HepG2 (cell line): Measurements from ENCODE around the gene ARFGEF2. TPM values are rescaled to one million over a fixed set of nuclear protein-coding genes. Genes with fewer than 3 reads are reported as not detected.

Source experiments
- ATAC-seq: fragments of 200-7000 bp; cut with Tn5 transposase; 3 replicates; pipeline ENCODE4 v1.9.1; 2020; ENCODE audit warnings: mild to moderate bottlenecking, moderate library complexity
- BruUV-seq: library from RNA; stranded (reverse); fragments of 400-500 nt; replicated peaks from 2 replicates; lab custom pipeline; 2021; lab: Mats Ljungman, UMichigan
- CTCF ChIA-PET: fragments of 300-600 bp; formaldehyde crosslinking; extraction: SDS; loops from one replicate; lab custom pipeline; 2021; ENCODE audit warnings: low total read pairs, inconsistent platforms, low intra/inter-chr PET ratio; lab: Yijun Ruan, JAX
- POLR2A ChIA-PET: fragments of 350-600 bp; sonication (Branson Sonifier 250); formaldehyde crosslinking; loops from one replicate; lab custom pipeline; 2020; ENCODE audit warnings: antibody characterized with exemption, inconsistent platforms; lab: Yijun Ruan, JAX
- DNase-seq: peaks from one replicate; pipeline ENCODE4 v3.0.0-alpha.2; 2015; ENCODE audit warnings: low spot score
- FAIRE-seq: peaks from 3 replicates; lab custom pipeline; 2011; peaks lifted over from hg19 to GRCh38; lab: Jason Lieb, UNC
- H2AFZ ChIP-seq: one replicate; pipeline ENCODE4 v1.6.1; 2011; ENCODE audit warnings: low read length, inconsistent platforms
- H3K27ac ChIP-seq: fragments of 300-600 bp; 3 replicates; pipeline ENCODE4 v1.8.0; 2011; ENCODE audit warnings: mixed run types, mild to moderate bottlenecking, mixed read lengths, low read length, inconsistent platforms; ENCODE audit not compliant: insufficient read depth; ENCODE audit errors: extremely low read length
- H3K27me3 ChIP-seq, 2 experiments: fragments of 200-600 bp in 1 of 2; 2 replicates in 1 of 2; 3 replicates in 1 of 2; pipeline versions ENCODE4 v1.6.0 to v1.8.0; 2011; ENCODE audit warnings: low read length in 2 of 2, mild to moderate bottlenecking in 2 of 2, moderate library complexity in 2 of 2, inconsistent platforms in 1 of 2; ENCODE audit not compliant: insufficient read depth in 2 of 2, control insufficient read depth in 1 of 2
- H3K36me3 ChIP-seq, 2 experiments: fragments of 200-600 bp in 1 of 2; replicated peaks in 1 of 2; 2 replicates in 1 of 2; 3 replicates in 1 of 2; pipeline versions ENCODE4 v1.5.1 to v1.8.0; 2011; ENCODE audit warnings: low read length in 2 of 2, inconsistent platforms in 1 of 2; ENCODE audit not compliant: insufficient read depth in 2 of 2, control insufficient read depth in 1 of 2
- H3K4me1 ChIP-seq: 2 replicates; pipeline ENCODE4 v1.5.1; 2012; ENCODE audit warnings: low read length, inconsistent platforms; ENCODE audit not compliant: insufficient read depth
- H3K4me2 ChIP-seq: 2 replicates; pipeline ENCODE4 v1.6.0; 2011; ENCODE audit warnings: low read depth, low read length, inconsistent platforms
- H3K4me3 ChIP-seq, 3 experiments: fragments of 200-600 bp in 1 of 3; sonication (generic), shearing (Covaris generic) in 1 of 3; replicated peaks in 1 of 3; 2 replicates each; pipeline ENCODE4 v1.5.1; 2011 to 2016; ENCODE audit warnings: low read length in 3 of 3, inconsistent platforms in 2 of 3, low read depth in 2 of 3, mild to moderate bottlenecking in 2 of 3, control low read depth in 1 of 3, mixed read lengths in 1 of 3; ENCODE audit not compliant: insufficient read depth in 1 of 3
- H3K79me2 ChIP-seq: one replicate; pipeline ENCODE4 v1.6.1; 2011; ENCODE audit warnings: low read length, inconsistent platforms; ENCODE audit not compliant: insufficient read depth
- H3K9ac ChIP-seq: 2 replicates; pipeline ENCODE4 v1.6.0; 2011; ENCODE audit warnings: mild to moderate bottlenecking, low read depth, low read length, inconsistent platforms; ENCODE audit not compliant: insufficient read depth
- H3K9me3 ChIP-seq: 2 replicates; pipeline ENCODE4 v1.5.1; 2012; ENCODE audit warnings: mild to moderate bottlenecking, low read length
- H4K20me1 ChIP-seq: 2 replicates; pipeline ENCODE4 v1.6.0; 2011; ENCODE audit warnings: inconsistent platforms, mild to moderate bottlenecking, low read length, moderate library complexity; ENCODE audit not compliant: insufficient read depth
- TARDBP ChIP-seq: sonication (generic); formaldehyde crosslinking; IDR thresholded peaks from 2 replicates; pipeline ENCODE4 v1.8.0; 2022; ENCODE audit warnings: mild to moderate bottlenecking, missing genetic modification reagents
- ZNF121 ChIP-seq: sonication (generic); formaldehyde crosslinking; IDR thresholded peaks from 2 replicates; pipeline ENCODE4 v1.5.0; 2020; ENCODE audit warnings: mild to moderate bottlenecking, missing genetic modification reagents
- ZNF501 ChIP-seq: sonication (generic); formaldehyde crosslinking; IDR thresholded peaks from 2 replicates; pipeline ENCODE4 v1.5.1; 2020; ENCODE audit warnings: mild to moderate bottlenecking, moderate library complexity, missing genetic modification reagents
- WGBS: methylation state at CpG from one replicate; pipeline ENCODE4 v1.1.6; 2017; ENCODE audit warnings: low lambda C conversion rate; 5-methylcytosine and 5-hydroxymethylcytosine counted together
- in situ Hi-C: cut with HindIII; loops from 2 replicates; pipeline ENCODE4 v1.10.0; 2017; ENCODE audit warnings: low pct_unique_long_range_greater_than_20kb; ENCODE audit not compliant: extremely low pct_ligation_motif_present
- intact Hi-C: fragments of 100-400 bp; cut with micrococcal nuclease; formaldehyde crosslinking; loops from one replicate; pipeline ENCODE4 v1.10.0; 2022; ENCODE audit not compliant: unreplicated experiment
- polyA plus RNA-seq, 8 experiments: library from polyadenylated mRNA; depleted of rRNA in 3 of 8; stranded (reverse) in 7 of 8; unstranded in 1 of 8; fragments of >200 nt; fragmentation: Illumina TruSeq in 4 of 8; extraction: Trizol in 4 of 8; gene quantifications; 2 replicates each; pipeline versions ENCODE4 v1.2.1 to v1.2.3, GENCODE V29; 2011 to 2016; ENCODE audit warnings: low read depth in 4 of 8, missing spikeins in 1 of 8, mixed read lengths in 1 of 8; ENCODE audit not compliant: insufficient read depth in 1 of 8
- total RNA-seq, 5 experiments: library from RNA; depleted of rRNA; stranded (reverse); fragments of >200 nt; fragmentation: Illumina TruSeq; extraction: Trizol; gene quantifications; 2 replicates each; pipeline ENCODE4 v1.2.3, GENCODE V29; 2016; ENCODE audit warnings: low read depth in 1 of 5
- TF ChIP-seq, protein P1 (sequence below): sonication (generic); formaldehyde crosslinking; IDR thresholded peaks from 2 replicates; pipeline ENCODE4 v1.5.0; 2020; ENCODE audit warnings: missing genetic modification reagents
- TF ChIP-seq, protein P2 (sequence below): sonication (generic); formaldehyde crosslinking; IDR thresholded peaks from 2 replicates; pipeline ENCODE4 v1.4.0; 2020; ENCODE audit warnings: missing genetic modification reagents

The ARFGEF2 gene
- total and polyA plus RNA-seq, 2 of the 13 experiments (the other 11 are each of a cell fraction or from before 2014, with no cell fraction given): 44.0 to 60.8 TPM

DNA sequence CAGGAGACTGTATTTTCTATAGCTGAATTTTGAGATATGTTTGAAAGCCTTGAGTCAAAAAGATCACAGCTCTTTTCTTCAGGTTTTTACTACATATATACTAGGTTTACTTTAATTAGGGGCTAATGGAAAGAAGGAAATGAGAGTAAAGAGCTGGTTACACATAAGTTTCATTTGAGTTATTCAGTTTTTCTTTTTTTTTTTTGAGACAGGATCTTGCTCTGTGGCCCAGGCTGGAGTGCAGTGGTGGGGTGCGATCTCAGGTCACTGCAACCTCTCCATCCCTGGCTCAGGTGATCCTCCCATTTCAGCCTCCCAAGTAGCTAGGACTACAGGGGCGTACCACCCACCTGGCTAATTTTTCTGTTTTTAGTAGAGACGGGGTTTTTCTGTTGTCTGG is 4.8 kb downstream of the ARFGEF2 start:
- H4K20me1 ChIP-seq: peaks cover 61% of the 10 kb centered on the region
- no peak for DNase-seq
- H3K27me3 ChIP-seq: peaks cover 0 to 5% of the 10 kb centered on the region in 2 experiments; a peak in 1 of 5 replicates
- TF ChIP-seq, protein P1, sequence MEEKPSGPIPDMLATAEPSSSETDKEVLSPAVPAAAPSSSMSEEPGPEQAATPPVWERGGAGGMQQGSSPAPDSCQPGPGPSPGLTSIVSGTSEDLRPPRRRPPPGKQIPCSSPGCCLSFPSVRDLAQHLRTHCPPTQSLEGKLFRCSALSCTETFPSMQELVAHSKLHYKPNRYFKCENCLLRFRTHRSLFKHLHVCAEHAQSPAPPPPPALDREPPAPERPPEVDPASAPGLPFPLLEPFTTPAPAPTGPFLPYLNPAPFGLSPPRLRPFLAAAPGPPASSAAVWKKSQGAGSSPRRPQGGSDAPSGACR: no peak
- TF ChIP-seq ZNF121 (CRISPR knock-in tag): peak; percentile 70
- in situ Hi-C loops: no loop called here
- no peaks in the 10 kb centered on the region for H3K9me3 ChIP-seq
- H3K36me3 ChIP-seq: peaks cover 3 to 7% of the 10 kb centered on the region in 2 experiments; a peak in 3 of 5 replicates
- FAIRE-seq: no peak
- ChIA-PET CTCF (no interaction called here), POLR2A (interaction anchor here (0.8 kb wide), 1 partner anchor 83 kb away, joined by 3 read pairs; no protein-coding TSS in a partner anchor)
- H3K27ac ChIP-seq: no peak overlapping the region
- ATAC-seq: no peak
- no peak overlapping the region for H3K9ac ChIP-seq
- H3K4me3 ChIP-seq: no peak overlapping the region
- peaks cover 91% of the 10 kb centered on the region for H3K79me2 ChIP-seq
- peaks cover 64% of the 10 kb centered on the region for H3K4me1 ChIP-seq
- intact Hi-C loops: loop anchor here (10.0 kb wide), 1 partner anchor 551 kb away; no protein-coding TSS in a partner anchor
- no TSS peak for BruUV-seq
- H3K4me2 ChIP-seq: no peak overlapping the region
- H2AFZ ChIP-seq: no peak overlapping the region
- WGBS: 97% methylated on average over 3 of the region's 3 CpGs

DNA sequence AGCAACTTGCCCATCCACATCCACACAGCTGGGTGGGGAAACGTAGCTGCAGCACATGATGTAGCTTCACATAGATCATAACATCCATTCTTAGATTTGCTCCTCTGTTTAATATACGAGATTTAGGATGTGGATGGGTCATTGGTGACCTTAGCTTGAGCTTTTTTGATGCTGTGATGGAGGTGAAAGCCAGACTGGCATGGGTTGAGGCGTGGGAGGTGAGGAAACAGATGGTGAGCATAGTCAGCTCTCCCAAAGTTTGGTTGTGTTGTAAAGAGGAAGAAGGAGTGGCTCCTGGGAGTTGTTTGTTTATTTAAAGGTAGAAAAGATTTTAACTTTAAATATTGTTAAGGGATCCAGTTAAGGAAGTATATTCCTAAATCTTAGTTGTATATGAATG is 5.3 kb downstream of the ARFGEF2 start:
- Histone ChIP-seq H3K9ac (no peak overlapping the region), H3K4me3 (no peak overlapping the region), H4K20me1 (peaks cover 66% of the 10 kb centered on the region), H3K9me3 (no peaks in the 10 kb centered on the region), H3K4me1 (peaks cover 70% of the 10 kb centered on the region), H2AFZ (no peak overlapping the region), H3K27ac (no peak overlapping the region), H3K4me2 (no peak overlapping the region), H3K36me3 (peaks cover 3 to 7% of the 10 kb centered on the region in 2 experiments; a peak in 3 of 5 replicates), H3K27me3 (peaks cover 0 to 5% of the 10 kb centered on the region in 2 experiments; a peak in 1 of 5 replicates), H3K79me2 (peaks cover 94% of the 10 kb centered on the region)
- DNase-seq (no peak), ATAC-seq (no peak), FAIRE-seq (no peak)
- CTCF ChIA-PET: no interaction called here
- POLR2A ChIA-PET: interaction anchor here (0.8 kb wide), 1 partner anchor 82 kb away, joined by 3 read pairs; no protein-coding TSS in a partner anchor
- intact Hi-C loops: loop anchor here (10.0 kb wide), 1 partner anchor 552 kb away; no protein-coding TSS in a partner anchor
- TF ChIP-seq, protein P2, sequence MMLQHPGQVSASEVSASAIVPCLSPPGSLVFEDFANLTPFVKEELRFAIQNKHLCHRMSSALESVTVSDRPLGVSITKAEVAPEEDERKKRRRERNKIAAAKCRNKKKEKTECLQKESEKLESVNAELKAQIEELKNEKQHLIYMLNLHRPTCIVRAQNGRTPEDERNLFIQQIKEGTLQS (CRISPR knock-in tag): no peak
- TF ChIP-seq TARDBP (CRISPR knock-in tag): 0 out of 2 replicates have a peak, but pooled peaks have one; percentile 22
- TF ChIP-seq ZNF501: 0 out of 2 replicates have a peak, but pooled peaks have one; percentile 19
- 95% methylated on average over 3 of the region's 3 CpGs for WGBS
- in situ Hi-C loops: no loop called here
- BruUV-seq: no TSS peak
